UCSD-AML1 (cell line): Measurements from ENCODE around the gene PLCB1.
"Not testable (repeated sequence)": the region's sequence is repeated elsewhere in the genome, so short reads cannot be mapped to it uniquely, and the experiment has no call there.

Experiments used
- DNase-seq: peaks from one replicate; lab custom pipeline; 2025; ENCODE audit not compliant: unreplicated experiment; lab: John Stamatoyannopoulos, UW

The PLCB1 gene

DNA sequence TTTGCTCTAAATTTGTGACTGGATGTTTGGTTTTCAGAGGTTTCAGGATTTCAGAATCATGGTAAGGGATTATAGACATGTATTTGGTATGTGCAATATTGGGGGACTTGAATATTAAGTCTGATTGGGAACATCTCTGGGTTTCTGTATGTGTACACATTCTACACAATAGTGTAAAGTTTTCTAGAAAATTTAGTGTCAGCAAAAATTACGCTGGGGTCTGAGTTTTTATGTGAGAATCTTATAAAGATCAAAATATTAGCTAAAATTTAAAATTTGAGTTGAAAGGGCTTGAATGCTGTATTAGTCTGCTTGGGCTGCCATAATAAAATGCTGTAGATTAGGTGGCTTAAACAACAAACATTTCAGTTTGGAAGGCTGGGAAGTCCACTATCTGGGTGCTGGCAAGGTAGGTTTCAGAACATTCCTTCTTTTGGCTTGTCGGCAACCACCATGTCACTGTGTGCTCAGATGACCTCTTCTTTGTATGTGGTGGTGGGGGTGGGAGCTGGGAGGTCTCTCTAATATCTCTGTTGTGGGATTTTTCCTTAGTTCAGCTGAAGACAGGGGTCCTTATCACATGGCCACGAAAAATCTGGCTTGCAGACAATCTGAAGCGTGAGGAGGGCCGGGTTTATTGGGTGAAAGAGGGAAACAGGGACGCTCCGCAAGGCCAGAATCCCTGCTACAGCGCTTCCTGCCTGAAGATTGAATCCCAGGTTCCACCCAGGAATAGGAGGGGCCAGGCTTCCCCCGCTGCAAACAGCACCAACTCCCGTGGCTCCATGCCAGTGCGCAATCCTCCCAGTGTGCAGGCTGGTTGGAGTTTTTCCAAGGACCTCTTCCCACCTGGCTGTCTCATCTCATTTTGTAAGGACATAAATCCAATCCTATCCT is 299.7 kb downstream of the PLCB1 start:
- no peak for DNase-seq

- no peak for DNase-seq
Observed at GRCh38 chr20:8432435-8433148, 300.5 kb downstream of the PLCB1 start.

- no peak for DNase-seq
Observed at GRCh38 chr20:8433291-8433690, 301.2 kb downstream of the PLCB1 start.

DNA sequence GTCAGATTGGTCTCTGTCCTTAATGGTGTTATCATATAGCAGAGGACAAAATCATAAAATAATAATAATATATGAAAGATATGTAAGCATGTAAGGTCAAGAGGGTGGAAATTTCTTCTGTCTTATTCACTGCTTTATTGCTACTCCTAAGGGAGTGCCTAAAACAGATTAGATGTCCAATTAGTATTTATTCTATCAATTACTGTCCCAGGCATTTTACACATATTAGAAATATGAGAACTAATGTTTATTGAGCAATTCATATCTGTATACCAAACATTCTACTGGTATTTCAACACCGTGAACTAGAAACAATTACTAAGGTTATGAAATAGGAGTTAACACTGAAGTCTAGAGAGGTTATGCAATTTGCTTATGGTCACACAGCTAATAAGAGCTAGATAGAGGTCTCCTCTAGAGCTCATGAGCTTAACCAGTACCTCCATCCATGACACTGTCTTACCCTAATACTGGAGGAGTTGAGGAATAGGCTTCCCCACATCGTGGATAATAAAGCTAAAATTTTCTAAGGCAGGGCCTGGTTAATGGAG is 302.3 kb downstream of the PLCB1 start:
- DNase-seq = no peak

DNA sequence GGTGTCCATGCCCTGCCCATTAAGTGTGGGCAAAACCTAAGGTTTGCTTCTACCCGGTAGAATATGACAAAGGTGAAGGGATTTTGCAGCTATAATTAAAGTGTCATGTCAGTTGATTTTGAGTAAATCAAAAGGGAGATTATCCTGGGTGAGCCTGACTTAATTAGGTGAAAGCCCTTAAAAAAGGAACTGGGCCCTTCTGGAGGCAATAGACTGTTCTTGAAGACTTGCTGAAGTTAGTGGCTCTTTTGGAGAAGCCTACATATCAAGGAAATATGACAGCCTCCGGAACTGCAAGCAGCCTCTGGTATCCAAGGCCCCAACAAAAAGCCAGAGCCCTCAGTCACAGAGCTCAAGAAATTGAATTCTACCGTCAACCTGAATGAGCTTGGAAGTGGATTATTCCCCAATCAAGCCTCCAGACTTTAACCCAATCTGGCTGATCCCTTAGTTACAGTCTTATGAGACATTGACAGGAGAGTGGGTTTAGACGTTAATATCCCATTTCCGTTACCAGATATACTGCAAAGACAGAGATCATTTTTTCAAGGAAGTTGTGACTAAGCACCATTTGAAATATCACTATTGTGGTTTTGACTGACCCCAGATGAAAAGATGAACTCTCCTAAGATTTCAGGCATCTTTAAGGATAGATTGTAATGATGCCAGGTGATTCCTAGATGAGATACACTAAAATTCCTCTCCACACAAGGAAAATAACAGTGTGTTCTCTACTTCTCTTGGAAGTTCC is 303.4 kb downstream of the PLCB1 start:
- DNase-seq = no peak

- DNase-seq = not testable (repeated sequence)
Observed at GRCh38 chr20:8436938-8437337, 304.9 kb downstream of the PLCB1 start.

- DNase-seq = no peak
Observed at GRCh38 chr20:8438748-8439147, 306.7 kb downstream of the PLCB1 start.

DNA sequence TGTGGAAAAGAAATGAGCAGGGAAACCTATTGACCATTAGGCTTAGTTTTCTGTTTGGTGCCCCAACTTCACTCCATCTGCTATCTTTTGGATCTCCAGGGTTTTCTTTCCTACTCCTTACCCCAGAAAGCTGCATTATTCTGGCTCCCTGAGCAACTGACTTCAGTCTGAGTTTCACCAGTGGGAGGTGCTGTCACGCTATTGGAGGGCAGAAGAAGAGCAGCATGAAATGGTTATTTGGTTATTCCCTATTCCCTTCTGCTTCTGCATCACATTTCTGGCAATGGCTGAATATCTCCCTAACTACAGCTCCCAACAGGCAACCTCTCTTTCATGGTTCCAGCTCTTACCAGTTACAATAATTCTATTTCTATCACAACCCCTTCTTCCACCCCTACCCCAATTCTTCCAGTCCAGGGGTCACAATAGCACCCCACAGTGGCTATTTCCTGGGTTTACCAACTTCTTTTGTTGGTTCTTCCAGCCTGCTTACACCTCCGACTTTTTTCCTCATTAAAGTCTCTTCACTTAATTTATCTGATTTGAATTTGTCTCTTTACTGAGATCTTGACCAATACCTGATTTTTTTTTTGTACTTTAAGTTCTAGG is 311.5 kb downstream of the PLCB1 start:
- no peak for DNase-seq

GRCh38 chr20:8447262-8448120 is 315.4 kb downstream of the PLCB1 start:
- DNase-seq = no peak

- no peak for DNase-seq
Observed at GRCh38 chr20:8449123-8449522, 317.1 kb downstream of the PLCB1 start.

DNA sequence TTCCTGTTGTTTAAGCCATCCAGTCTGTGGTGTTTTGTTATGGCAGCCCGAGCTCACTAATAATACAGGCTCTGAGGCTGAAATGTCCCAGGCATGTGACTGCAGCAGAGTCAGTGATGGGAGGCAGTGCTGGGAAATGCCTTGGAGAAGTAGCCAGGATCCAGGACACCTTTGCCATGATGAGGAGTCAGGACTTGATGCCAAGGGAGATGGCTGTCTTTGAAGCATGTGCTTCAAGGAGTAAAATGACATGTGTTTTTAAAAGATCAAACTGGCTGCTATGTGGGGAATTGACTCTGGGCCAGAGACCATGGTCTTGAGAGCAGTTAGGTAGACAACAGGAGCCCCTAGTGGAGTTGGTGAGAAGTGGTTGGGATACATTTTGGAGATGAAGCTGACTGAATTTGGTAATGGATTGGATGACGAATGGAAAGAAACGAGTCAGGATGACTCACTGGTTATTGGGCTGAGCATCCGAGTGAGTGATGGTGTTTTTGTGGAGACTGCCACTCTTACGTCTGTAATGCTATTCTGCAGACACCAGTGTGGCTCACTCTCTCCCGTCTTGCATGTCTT is 322.2 kb downstream of the PLCB1 start:
- peak; percentile 30 for DNase-seq

DNA sequence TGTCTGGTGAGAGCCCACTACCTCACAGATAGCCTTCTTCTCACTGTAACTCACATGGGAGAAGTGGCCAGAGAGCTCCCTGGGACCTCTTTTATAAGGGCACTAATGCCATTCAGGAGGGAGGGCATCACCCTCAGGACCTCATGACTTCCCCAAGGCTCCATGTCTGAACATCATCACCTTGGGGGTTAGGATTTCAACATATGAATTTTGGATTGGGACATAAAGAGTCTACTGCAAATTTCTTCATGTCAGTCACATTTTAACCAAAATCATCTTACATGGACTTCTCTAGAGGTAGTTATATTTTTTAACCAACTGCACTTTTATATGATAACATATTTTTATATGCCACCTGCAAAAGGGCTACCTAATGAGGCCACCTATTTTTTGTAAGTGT is 324.7 kb downstream of the PLCB1 start:
- DNase-seq = no peak

DNA sequence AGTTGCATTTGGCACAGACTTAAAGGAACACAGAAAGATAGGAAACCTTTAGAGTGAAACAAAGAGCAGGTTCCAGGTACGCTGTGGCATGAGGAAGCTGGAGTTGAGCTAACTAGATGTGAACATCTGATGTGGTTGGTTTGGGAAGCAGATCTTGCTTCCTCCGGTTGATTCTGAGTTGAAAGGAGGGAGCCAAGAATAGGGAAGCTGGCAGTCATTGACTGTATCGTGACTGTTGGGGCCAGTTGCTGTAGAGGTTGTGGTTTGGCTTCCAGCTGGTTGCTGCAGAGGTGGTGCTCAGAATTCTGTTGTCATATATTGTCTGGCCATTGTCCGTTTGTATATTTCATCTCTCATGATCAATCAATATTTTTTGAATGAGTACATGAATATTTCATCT is 325.9 kb downstream of the PLCB1 start:
- DNase-seq = peak; percentile 61

DNA sequence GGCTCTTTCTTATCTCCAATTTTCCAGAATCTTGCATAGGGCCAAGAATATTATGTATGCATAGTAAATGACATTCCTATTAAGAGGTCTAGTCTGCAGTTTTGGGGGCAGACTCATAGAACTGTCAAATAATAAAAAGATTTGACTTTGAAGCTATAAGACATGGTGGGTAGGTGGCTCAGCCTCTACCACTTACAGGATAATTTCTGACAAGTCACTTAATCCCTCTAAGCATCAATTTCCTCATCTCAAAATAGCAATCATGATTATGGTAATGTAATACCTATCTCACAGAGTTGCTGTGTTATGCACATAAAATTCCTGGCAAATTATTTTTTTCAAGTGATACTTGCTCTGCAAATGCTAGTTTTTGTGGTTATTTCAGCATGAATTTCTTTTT is 329.1 kb downstream of the PLCB1 start:
- DNase-seq = no peak

GRCh38 chr20:8464368-8464767 is 332.3 kb downstream of the PLCB1 start:
- DNase-seq = no peak

GRCh38 chr20:8466781-8467180 is 334.7 kb downstream of the PLCB1 start:
- not testable (repeated sequence) for DNase-seq

DNA sequence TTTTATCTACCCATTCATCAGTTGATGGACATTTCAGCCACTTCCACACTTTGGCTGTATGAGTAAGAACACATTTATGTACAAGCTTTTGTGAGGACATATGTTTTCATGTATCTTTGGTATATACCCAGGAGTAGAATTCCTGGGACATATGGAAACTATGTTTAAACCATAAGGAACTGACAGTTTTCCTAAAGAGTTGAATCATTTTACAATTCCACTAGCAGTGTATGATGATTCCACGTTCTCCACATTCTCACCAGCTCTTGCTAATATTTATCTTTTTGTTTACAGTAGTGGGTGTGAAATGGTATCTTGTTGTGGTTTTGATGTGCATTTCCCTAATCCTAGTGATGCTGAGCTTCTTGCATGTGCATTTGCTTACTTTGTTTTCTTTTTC is 338.1 kb downstream of the PLCB1 start:
- DNase-seq = no peak

DNA sequence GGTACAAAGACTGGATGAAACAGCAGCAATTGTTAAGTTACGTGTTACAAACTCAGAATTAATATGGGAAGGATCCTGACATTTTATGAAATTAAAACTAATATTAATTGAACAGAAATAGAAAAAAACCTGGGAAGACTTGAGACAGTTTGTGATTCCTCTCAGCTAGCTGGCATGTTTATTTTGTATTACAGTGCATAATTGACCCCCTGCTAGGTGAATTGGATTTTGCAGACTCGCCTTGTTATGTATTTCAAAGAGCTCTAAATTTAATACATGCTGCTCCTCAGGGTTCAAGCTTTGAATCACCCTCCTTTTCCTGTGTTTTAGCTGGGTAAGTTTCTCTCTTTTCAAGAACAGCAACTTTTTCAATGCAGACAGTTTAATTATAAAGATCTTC is 339.4 kb downstream of the PLCB1 start:
- no peak for DNase-seq

- DNase-seq = no peak
Observed at GRCh38 chr20:8473459-8473858, 341.4 kb downstream of the PLCB1 start.
